Esophagus muscularis mucosa (tissue), 3 donors: ENCODE measurements around the gene AKAP14.
"Not testable (repeated sequence)": the region's sequence is repeated elsewhere in the genome, so short reads cannot be mapped to it uniquely, and the experiment has no call there.

Experiments used
- CTCF ChIP-seq, 3 experiments: fragments of 200-600 bp in 2 of 3; fragments of 450-650 bp in 1 of 3; sonication (generic) in 2 of 3; IDR thresholded peaks; one replicate each; pipeline ENCODE4 v1.5.1; 2017 to 2019; ENCODE audit warnings: antibody characterized with exemption in 3 of 3, mild to moderate bottlenecking in 2 of 3, moderate library complexity in 1 of 3
- POLR2A ChIP-seq: fragments of 450-650 bp; IDR thresholded peaks from one replicate; pipeline ENCODE4 v1.6.1; 2017; ENCODE audit warnings: antibody characterized with exemption, moderate library complexity, mild to moderate bottlenecking, low read depth
- POLR2AphosphoS5 ChIP-seq, 2 donors: sonication (generic); formaldehyde crosslinking; IDR thresholded peaks; one replicate each; pipeline ENCODE4 v1.6.1; 2017; ENCODE audit warnings: antibody characterized with exemption in 2 of 2

- not testable (repeated sequence) for TF ChIP-seq CTCF (IDR thresholded peaks at IDR 0.05); POLR2AphosphoS5 (IDR thresholded peaks at IDR 0.05); POLR2A
These were observed 5.1 kb upstream of the AKAP14 start for GRCh38 chrX:119890626-119891025.
